HS-27A (cell line): ENCODE results near the gene PRSS8.
"Not testable (repeated sequence)": the region's sequence is repeated elsewhere in the genome, so short reads cannot be mapped to it uniquely, and the experiment has no call there.

ENCODE experiments used
- DNase-seq: peaks from one replicate; pipeline ENCODE4 v3.0.0-alpha.2; 2012; ENCODE audit warnings: low read depth, missing footprints

Gene PRSS8

DNA sequence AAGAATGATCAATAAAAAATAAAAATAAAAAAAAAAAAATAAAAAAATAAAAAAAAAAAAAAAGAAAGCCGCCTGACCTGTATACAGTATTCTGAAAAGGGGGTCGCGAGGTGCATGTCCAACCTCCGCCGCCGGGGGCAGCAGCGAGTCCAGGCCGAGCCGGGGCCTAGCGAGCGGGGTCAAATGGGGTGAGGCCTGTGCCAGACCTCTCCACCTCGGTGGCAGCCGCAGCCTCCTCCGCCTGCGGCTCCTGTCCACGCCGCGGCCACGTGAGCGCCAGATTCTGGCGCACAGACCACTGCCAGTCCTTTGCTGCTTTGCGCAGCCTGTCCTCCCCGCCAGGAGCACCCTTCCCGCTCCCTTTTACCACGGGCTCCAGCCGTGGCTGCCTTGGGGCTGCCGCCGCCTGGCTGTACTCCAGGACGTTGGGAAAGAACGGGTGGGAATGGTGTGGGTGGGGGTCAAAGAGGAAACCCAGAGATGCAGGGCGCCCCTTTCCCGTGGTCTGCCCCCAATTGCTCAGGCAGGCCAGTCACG is 29.8 kb downstream of the PRSS8 start:
- no peak for DNase-seq

DNA sequence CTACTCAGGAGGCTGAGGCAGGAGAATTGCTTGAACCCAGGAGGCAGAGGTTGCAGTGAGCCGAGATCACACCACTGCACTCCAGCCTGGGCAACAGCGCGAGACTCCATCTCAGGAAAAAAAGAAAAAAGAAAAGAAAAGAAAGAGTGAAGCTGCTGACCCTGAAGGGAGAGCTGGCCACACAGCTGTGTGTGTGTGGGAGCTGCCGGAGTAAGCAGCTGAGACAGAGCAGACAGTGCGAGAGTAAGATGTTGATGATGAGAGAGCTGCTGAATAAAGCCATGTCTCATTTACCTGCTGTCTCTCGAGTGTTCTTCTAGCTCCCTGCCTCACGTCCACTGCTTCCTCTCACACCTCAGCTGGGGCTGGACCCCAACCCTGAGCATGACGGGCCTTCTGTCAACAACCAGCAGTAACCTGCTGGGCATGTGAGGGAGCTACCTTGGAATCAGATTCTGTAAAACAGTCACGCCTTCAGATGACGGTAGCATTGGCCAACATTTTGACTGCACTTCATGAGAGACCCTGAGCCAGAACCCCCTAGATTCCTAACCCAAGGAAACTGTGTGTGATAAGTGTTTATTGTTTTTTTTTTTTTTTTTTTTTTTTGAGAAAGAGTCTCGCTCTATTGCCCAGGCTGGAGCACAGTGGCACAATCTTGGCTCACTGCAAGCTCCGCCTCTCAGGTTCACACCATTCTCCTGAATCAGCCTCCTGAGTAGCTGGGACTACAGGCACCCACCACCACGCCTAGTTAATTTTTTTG is 34.5 kb downstream of the PRSS8 start:
- DNase-seq = not testable (repeated sequence)

DNA sequence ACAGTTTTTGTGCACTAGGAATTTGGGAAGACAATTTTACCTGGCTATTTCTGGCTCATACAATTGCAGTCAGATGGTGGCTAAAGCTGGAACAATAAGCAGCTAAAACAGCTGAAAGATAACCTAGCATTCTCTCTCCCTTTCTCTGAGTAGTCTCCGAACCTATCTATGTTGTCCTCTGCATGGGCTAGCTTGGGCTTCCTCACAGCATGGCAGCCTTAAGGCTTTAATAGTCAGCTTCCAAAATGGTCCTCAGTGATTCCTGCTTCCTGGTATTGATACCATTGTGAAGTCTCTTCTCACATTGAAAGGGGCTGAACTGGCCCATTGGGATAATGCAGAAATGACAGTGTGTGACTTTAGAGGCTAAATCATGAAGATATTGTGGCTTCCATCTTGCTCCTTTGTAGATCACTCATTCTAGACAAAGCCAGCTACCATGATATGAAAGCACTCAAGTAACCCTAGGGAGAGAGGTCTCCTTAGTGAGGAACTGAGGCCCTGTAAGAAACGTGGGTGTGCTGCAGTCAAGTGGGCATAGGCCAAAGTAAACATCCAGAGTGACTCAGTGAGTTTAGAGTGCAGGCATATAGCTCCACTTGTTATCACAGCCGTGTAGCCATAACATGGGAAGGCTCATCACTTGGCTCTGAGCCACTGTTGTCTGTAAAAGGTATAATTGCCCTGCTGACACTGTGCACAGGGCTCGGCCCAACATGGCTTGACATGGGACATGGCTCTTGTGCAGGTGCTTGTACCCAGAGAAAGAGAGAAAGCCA is 35.5 kb downstream of the PRSS8 start:
- no peak for DNase-seq

DNA sequence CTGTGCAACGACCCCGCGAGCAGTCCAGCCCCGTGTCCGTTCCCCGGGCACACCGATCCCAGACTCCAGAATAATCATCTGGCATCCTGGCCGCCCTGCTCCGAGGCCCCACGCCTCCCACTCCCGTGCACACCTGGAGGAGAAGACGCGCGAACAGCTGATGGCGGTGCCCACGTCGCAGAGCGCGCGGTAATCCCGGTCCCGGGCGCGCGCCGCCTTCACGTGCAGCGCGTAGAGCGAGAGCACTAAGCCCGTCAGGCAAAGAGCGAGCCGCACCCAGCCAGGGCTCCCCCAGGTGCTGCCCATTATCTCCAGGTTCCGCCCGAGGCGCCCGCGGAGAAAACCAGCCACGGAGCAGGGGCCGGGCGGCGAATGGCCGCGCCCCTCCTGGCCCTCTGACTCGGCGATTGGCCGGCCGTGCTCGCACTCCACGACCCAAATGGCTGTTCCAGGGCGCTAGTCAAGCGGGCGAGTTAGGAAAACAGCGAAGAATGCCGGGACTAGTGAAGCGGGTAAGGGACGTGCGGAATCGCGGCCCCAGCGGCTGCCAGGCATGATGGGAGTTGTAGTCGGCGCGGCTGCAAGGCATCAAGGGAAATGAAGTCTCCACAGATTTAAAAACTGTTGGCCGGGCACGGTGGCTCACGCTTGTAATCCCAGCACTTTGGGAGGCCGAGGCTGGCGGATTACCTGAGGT is 41.0 kb downstream of the PRSS8 start, which contains the start of gene VKORC1:
Gene VKORC1 (minus strand): TSS at position 374 of the 697 bp plus-strand sequence. CDS start 68 bp downstream, at position 306.
- DNase-seq = peak; percentile 93

DNA sequence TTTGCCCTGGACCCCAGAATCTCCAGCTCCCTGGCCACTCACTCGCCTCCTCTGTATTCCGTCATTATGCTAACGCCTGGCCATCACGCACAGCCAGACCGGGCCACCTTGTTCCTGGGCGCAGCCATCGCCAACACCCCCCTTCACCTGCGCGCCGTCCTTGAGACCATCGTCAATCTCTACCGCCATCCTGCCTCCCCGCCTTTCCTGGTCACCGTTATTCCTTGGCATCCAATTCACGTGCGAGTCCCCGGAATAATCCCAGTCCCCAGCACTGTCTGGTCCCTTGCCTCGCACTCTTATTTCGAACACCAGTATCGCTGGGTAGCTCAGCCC is 41.5 kb downstream of the PRSS8 start:
- DNase-seq = no peak

DNA sequence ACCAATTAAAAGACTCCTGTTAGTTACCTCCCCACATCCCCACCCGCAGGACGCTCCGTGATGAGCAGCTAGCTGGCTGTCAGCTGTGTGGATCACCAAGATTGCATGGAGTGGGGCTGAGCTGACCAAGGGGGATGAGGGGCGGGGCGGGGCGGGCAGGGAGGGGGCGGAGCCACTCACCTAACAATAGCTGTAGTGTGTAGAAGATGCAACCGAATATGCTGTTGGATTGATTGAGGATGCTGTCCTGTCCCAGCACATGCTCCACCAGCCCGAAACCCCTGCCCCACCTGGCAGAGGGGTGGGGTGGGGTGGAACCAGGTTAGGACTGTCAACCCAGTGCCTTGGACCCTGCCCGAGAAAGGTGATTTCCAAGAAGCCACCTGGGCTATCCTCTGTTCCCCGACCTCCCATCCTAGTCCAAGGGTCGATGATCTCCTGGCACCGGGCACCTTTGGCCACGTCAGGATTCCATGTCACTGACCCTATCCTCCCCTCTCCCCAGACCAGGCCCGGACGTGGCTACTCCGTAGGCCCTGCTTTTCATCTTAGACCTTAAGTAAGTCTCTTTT is 42.3 kb downstream of the PRSS8 start:
- no peak for DNase-seq

DNA sequence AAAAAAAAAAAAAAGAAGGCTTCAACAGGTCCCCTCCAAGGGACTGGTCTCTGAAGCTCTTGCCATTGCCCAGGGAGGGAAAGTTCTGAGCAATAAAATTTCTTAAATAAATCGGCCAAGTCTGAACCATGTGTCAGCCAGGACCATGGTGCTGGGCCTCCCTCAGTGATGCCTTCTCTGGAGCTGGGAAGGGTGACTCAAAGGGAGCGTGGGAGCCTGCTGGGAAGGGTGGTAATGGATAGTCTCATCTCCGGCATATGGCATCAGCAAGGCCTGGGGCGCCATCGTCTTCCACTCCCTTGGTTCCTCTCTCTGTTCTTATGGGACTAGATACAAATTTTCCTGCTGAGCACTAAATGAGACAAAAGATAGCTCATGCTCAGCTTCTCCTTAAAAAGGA is 43.2 kb downstream of the PRSS8 start:
- DNase-seq = no peak

DNA sequence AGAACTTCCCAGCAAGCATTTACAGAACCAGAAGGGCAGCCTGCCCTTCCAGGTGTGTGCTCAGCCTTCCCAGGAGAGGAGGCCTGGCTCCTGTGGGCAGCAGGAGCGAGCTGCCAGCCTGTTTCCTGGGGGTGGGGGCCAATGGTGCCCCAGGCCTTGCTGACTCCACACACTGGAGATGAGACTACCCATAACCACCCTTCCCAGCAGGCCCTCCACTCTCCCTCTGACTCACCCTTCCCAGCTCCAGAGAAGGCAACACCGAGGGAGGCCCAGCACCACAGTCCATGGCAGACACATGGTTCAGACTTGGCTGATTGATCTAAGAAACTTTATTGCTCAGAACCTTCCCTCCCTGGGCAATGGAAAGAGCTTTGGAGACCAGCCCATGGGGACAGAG is 45.0 kb downstream of the PRSS8 start:
- DNase-seq = no peak

DNA sequence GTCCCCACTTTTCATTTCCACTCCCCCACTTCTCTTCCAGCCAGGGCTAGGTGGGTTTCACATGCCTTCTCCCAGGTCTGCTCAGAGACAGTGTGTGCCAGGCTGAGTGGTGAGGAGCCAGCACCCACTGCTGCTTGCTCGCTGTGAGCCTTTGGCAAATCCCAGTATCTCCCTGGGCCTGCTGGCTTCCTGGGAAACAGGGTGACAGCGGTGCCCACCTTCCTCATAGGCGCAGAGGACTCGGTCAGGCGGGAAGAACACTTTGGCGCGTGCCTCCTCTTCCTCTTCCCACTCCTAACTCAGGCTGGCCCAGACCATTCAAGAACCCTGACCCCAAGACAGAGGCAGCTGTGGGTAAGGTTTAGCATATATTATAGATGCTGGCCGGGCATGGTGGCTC is 46.3 kb downstream of the PRSS8 start:
- DNase-seq = no peak

DNA sequence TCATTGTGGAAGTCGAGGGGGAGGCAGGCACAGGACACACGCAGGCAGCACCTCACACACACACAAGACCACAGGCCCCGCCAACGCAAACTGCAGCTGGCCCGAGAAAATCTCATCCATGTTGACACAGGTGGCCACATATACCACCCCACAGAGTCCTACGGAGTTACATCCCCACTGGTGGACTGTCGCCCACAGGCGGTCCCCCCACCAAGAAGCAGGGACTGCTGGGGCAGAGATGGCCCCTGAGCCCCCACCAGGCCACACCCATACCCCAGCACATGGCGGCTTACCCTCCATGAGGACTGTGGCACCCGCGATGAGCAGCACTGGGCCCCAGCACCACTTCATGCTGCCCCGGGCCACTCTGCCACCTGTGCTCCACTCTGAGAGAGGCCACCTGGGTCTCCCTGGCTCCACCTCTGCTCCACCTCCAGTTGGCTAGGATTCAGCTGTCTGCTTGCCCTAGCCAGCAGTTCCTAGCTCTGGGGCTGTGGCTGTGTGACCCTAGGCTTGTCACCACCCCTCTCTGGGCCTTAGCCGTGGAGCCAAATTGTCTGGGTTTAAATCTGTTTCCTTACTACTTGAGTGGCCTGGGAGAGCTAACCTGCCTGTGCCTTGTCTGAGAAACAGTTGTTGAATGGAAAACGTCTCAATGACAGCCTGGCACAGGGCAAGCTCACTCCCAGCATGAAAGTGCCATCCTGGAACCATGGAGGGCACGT is 46.9 kb downstream of the PRSS8 start, which contains the start of gene PRSS53:
Gene PRSS53 (minus strand): TSS at position 485 of the 725 bp plus-strand sequence. CDS start 134 bp downstream, at position 351.
- DNase-seq = no peak

DNA sequence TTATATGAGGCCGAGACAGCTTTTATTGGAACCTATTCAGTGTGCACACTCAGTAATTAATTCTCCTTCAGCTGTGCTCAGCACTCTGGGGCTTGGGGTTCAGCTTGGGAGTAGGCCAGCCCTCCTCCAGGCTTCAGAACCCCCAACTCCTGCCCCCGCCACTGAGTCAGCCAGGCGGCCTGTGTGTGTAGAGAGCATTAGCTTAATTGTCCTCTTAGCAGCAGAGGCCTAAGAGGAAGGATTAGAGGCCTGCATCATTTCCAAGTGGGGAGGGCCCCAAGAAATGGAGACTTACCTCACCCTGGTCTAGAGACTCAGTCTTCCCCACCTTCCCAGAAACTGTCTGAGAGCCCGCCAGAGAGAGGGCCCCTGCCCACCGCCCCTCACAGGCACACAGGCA is 47.6 kb downstream of the PRSS8 start:
- no peak for DNase-seq

DNA sequence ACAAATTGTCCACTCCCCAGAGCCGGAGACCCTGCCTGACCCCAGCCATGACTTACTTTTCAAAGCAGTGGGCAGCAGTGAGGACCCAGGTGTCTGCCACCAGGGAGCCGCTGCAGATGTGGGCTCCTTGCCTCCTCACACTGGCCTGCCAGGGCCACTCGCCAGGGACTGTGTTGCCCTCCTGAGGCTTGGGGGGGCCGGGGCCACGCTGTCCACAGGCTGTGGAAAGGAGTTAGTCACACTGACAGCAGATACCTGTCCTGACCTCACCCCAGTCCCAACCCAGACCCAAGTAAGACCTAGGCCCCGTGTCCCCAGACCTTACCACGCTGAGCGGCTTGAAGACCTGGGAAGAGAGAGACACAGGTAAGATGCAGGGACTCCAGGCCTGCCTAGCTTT is 48.0 kb downstream of the PRSS8 start:
- no peak for DNase-seq

DNA sequence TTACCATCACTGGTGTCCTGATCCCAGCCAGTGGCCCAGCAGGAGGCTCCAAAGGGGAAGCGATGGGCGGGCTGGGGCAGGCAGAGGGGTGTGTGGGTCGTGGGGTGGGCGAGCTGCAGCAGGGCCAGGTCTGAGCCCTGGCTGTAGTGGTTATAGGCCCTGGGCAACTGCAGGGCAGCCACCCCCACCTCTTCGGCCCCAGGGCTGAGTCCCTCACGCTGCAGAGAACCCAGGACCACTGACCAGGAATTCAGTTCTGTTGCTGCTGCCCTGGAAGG is 49.0 kb downstream of the PRSS8 start:
- DNase-seq = no peak

DNA sequence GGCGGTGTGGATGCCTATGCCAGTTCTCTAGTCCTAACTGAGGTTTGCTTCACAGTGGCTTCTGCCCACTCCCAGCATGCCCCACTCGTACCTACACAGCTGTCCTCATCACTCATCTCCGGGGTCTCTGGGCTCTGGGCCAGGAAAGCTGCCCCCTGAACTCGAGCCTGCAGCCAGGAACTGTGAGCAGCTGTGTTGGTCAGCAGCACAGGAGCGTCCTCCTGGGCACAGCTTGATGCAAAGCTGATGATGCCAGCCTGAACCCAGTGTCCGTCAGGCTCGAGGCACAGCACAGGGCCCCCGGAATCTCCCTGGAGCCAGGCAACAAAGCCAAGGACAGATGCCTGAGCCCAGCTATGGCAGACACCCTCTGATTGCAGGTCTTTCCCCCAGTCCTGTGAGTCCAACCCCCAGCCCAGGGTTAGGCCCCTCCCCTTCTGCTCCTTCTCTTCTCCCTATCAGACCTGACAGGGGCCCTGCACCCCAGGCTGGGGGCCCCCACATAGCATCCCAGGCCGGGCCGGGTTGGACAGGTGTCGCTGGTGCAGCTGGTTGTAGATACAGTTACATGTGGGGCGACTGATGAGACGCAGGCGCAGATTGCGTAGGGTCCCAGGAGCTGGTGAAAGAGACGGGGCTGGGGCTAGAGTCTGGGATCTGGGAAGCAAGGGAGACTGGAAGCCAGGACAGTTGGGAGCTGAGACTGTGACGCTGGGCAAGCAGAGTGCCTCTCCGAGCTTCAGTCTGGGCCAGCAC is 49.5 kb downstream of the PRSS8 start:
- DNase-seq = no peak

DNA sequence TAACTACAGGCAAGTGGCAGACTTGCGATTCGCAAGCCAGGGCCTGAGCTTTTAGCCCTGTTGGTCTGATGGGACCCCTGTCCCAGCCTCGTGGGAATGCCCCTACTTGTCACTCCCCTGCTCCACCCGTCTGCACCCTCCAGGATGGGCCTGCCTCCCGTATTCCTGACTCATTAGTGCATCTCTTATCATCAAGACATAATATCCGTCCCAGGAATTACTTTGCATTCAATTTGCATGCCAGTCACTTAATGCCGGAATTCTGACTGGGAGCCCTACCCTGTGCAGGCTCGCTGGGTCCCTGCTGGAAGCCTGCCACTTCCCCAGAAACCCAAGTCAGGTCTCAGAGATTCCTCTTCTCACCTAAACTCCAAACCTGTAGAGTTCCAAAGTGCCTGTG is 50.1 kb downstream of the PRSS8 start:
- no peak for DNase-seq

DNA sequence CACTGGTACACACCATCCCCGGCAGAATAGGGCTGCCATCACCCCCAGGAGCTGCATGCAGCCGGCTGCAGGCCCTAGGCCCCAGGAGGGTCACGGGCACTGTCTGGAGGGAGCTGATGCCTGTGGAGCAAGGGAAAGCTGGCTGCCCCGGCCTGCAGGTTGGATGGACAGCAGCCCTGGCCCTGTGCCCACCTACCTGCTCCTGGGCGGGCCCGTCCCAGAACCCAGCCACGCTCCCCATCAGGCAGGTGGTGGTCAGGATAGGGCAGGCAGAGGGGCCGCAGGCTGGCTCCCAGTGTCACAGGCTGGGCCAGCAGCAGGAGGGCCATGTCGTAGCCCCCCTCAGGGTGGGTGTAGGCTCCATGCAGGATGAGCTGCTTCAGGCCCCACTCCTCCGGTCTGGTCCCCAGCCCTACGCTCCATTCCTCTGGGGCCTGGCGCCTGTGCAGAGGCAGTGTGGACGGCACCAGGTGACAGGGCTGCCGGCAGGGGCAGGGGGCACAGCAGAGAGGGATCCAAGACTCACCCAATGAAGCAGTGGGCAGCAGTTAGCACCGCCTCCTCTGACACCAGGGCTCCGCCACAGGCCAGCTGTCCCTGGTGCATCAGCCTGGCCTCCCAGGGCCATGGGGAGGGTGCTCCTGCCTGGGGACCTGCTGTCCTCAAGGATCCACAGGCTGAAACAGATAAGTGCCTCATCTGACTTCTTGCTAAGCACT is 50.8 kb downstream of the PRSS8 start:
- DNase-seq = no peak

DNA sequence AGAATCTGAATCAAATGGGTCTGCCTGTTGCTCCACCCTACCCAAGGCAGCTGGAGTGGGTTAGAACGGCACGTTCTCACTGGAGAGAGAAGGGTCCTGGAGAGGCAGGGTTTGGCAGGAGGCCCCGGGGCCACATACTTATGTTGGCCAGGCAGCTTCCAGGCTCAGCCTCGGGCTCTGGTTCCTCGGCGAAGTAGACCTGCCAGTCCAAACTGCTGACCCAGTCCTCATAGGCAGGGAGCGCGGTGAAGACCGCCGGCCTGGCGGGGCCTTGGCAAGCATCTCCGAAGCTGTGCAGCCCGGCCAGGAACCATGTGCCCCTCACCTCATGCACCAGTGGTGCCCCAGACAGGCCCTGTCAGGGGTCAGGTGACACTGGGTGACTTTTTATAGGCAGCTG is 51.5 kb downstream of the PRSS8 start:
- no peak for DNase-seq

DNA sequence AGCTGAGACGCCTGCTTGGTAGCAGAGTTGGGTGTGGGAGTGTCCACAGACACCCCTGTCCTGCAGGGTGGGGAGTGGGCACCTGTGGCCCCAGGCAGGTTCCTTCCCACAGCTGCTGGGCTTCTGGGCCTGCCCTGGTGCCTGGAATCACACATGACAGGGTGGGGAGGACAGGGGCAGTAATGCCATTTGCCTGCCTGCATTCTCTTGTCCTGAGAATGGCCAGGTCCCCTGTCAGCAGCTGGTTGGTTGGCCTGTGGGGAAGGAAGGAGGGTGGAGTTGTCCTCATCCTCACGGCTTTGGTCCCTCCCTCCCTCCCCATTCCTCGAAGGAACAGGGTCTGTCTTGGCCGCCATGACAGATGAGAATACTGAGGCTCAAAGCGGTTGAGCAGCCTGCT is 52.0 kb downstream of the PRSS8 start:
- DNase-seq = no peak

DNA sequence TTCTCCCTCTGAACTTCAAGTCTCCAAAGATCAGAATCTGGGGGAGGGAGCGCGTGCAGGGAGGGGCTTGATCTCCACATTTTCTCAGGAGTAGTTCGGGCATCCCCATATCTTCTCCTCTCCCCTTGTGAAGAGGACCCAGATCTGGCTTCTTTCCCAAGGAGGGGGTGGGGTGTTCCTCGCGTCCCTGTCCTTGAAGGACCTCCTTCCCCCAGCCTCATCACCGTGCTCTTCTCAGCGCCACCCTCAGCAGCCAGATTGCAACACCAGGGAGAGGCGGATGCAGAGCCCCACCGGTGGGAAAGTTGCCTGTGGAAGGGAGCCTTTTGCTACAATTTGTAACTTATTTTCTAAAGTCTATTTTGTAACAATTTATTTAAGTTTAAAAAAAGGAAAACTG is 52.4 kb downstream of the PRSS8 start:
- DNase-seq = no peak

DNA sequence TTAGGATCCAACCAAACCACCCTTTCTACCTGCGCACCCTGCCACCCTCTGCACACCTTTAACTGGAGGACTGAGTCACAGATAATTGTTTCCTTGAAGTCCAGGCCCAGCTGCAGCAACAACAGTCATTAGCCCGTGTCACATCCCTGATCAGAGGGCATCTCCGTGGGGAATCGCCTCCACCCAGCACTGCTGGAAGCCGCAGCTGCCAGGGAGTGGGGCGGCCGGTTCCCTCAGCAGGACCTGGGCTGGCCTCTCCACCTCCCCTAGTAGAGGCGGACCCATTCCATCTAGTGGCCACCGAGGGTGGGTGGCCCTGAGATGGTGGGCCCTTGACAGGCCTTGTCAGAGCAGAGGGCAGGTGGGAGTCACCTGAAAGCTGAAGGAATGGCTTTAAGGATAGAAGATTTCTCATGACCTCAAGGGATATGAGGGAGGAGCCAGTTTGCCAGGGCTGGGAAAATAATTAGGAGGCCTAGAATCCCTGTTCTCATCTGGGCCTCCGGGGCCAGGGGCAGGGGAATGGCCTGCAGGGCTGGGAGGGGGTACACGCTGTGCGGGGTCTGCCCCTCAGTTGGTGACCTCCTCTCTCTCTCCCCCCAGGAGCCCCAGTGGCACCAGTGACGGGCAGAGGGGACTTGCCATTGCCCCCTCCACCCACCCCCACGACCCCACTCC is 53.0 kb downstream of the PRSS8 start:
- DNase-seq = no peak
